ENCODE data around the gene TBX20. TPM values are rescaled to one million over a fixed set of nuclear protein-coding genes. Genes with fewer than 3 reads are reported as not detected.
A peak's percentile ranks its signal among the peaks of the same experiment; 100 is the strongest.

TBX20 gene
- total and polyA plus RNA-seq, 2 experiments from 2014 or later = 0.69 TPM; not detected in 1

DNA sequence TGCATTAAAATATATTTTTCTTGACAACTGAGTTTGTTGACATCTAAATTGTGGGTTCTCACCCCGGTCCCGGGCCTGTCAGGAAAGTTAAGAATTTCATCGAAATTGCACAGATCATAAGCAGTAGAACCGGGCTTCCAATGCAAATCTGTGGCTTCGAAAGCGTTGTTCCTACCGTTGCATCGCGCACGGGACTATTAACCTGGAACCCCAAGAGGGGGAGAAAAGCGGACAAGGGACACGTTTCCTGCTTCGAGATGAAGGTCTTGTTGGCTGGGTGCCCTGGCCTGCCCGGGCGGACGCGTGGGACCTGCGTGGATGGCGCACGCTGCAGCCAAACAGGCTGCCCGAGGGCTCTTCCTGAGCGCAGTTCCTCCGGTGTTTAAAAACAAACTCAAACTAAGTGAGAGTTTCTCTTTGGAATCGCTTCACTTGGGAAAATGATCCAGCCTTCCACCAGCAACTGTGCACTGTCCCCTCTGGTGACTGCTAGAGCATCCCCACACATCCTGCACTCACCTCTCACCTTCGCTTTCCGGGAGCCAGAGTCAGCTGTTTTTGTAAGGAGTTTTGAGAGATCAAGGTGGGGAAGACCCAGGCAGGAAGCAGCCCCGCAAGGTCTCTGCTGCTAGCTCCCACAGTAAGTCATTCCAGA lies 5.1 kb upstream of the TBX20 start:
- Histone ChIP-seq H2AFZ (peak overlapping the region; percentile 83; the same call in 1 of the 2 replicates), H3K27ac (ENCODE audit: low read depth) (no peak overlapping the region), H4K20me1 (replicated peaks; ENCODE audit: insufficient read depth) (peaks cover 24% of the 10 kb centered on the region), H3K36me3 (ENCODE audit: insufficient read depth) (no peaks in the 10 kb centered on the region), H3K4me3 (peak overlapping the region; percentile 63), H3F3A (replicated peaks; ENCODE audit: low read depth) (peaks cover 23% of the 10 kb centered on the region), H3K4me2 (peak overlapping the region; percentile 92), H3K9me2 (ENCODE audit: insufficient read depth) (no peaks in the 10 kb centered on the region), H3K79me2 (replicated peaks; ENCODE audit: insufficient read depth) (no peaks in the 10 kb centered on the region), H3K27me3 (ENCODE audit: insufficient read depth) (peaks cover 100% of the 10 kb centered on the region), H3K4me1 (ENCODE audit: insufficient read depth) (peaks cover 60% of the 10 kb centered on the region)
- peak; percentile 39 for DNase-seq (ENCODE audit: low spot score)
- Mint-ChIP-seq H3K9me3 (no peaks in the 10 kb centered on the region; the same call in 1 of the 3 replicates), H3K36me3 (ENCODE audit: low read depth) (no peaks in the 10 kb centered on the region), H3K27ac (no peak overlapping the region), H3K4me1 (peaks cover 60% of the 10 kb centered on the region), H3K27me3 (ENCODE audit: insufficient read depth, low read depth, poor library complexity) (peaks cover 97% of the 10 kb centered on the region), H3K4me3 (peak overlapping the region; percentile 72)
- TF ChIP-seq EZH2 (IDR thresholded peaks at IDR 0.05; ENCODE audit: low read depth, unreplicated experiment) = peak; percentile 55
- TF ChIP-seq, protein P1, sequence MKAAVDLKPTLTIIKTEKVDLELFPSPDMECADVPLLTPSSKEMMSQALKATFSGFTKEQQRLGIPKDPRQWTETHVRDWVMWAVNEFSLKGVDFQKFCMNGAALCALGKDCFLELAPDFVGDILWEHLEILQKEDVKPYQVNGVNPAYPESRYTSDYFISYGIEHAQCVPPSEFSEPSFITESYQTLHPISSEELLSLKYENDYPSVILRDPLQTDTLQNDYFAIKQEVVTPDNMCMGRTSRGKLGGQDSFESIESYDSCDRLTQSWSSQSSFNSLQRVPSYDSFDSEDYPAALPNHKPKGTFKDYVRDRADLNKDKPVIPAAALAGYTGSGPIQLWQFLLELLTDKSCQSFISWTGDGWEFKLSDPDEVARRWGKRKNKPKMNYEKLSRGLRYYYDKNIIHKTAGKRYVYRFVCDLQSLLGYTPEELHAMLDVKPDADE (IDR thresholded peaks at IDR 0.05) = no peak
- ATAC-seq = no peak

GRCh38 chr7:35258125-35258867 lies 4.4 kb upstream of the TBX20 start:
- Histone ChIP-seq H3K4me2 (peak overlapping the region; percentile 92), H2AFZ (peak overlapping the region; percentile 83), H3K79me2 (replicated peaks; ENCODE audit: insufficient read depth) (no peaks in the 10 kb centered on the region), H3K4me1 (ENCODE audit: insufficient read depth) (peaks cover 61% of the 10 kb centered on the region), H3K9me2 (ENCODE audit: insufficient read depth) (no peaks in the 10 kb centered on the region), H3K27me3 (ENCODE audit: insufficient read depth) (peaks cover 100% of the 10 kb centered on the region), H4K20me1 (replicated peaks; ENCODE audit: insufficient read depth) (peaks cover 24% of the 10 kb centered on the region), H3K27ac (ENCODE audit: low read depth) (no peak overlapping the region), H3K4me3 (peak overlapping the region; percentile 63), H3F3A (replicated peaks; ENCODE audit: low read depth) (peaks cover 25% of the 10 kb centered on the region), H3K36me3 (ENCODE audit: insufficient read depth) (no peaks in the 10 kb centered on the region)
- Mint-ChIP-seq H3K4me3 (peak overlapping the region; percentile 72), H3K27ac (no peak overlapping the region), H3K36me3 (ENCODE audit: low read depth) (no peaks in the 10 kb centered on the region), H3K27me3 (ENCODE audit: insufficient read depth, low read depth, poor library complexity) (peaks cover 96% of the 10 kb centered on the region), H3K4me1 (peaks cover 58% of the 10 kb centered on the region), H3K9me3 (no peaks in the 10 kb centered on the region; the same call in 1 of the 3 replicates)
- peak; percentile 0 for ATAC-seq
- TF ChIP-seq NANOG (IDR thresholded peaks at IDR 0.05; ENCODE audit: borderline replicate concordance) = no peak
- TF ChIP-seq EZH2phosphoT487 (IDR thresholded peaks at IDR 0.05; ENCODE audit: unreplicated experiment) = peak; percentile 5
- TF ChIP-seq, protein P1 (IDR thresholded peaks at IDR 0.05) = no peak
- TF ChIP-seq, protein P2, sequence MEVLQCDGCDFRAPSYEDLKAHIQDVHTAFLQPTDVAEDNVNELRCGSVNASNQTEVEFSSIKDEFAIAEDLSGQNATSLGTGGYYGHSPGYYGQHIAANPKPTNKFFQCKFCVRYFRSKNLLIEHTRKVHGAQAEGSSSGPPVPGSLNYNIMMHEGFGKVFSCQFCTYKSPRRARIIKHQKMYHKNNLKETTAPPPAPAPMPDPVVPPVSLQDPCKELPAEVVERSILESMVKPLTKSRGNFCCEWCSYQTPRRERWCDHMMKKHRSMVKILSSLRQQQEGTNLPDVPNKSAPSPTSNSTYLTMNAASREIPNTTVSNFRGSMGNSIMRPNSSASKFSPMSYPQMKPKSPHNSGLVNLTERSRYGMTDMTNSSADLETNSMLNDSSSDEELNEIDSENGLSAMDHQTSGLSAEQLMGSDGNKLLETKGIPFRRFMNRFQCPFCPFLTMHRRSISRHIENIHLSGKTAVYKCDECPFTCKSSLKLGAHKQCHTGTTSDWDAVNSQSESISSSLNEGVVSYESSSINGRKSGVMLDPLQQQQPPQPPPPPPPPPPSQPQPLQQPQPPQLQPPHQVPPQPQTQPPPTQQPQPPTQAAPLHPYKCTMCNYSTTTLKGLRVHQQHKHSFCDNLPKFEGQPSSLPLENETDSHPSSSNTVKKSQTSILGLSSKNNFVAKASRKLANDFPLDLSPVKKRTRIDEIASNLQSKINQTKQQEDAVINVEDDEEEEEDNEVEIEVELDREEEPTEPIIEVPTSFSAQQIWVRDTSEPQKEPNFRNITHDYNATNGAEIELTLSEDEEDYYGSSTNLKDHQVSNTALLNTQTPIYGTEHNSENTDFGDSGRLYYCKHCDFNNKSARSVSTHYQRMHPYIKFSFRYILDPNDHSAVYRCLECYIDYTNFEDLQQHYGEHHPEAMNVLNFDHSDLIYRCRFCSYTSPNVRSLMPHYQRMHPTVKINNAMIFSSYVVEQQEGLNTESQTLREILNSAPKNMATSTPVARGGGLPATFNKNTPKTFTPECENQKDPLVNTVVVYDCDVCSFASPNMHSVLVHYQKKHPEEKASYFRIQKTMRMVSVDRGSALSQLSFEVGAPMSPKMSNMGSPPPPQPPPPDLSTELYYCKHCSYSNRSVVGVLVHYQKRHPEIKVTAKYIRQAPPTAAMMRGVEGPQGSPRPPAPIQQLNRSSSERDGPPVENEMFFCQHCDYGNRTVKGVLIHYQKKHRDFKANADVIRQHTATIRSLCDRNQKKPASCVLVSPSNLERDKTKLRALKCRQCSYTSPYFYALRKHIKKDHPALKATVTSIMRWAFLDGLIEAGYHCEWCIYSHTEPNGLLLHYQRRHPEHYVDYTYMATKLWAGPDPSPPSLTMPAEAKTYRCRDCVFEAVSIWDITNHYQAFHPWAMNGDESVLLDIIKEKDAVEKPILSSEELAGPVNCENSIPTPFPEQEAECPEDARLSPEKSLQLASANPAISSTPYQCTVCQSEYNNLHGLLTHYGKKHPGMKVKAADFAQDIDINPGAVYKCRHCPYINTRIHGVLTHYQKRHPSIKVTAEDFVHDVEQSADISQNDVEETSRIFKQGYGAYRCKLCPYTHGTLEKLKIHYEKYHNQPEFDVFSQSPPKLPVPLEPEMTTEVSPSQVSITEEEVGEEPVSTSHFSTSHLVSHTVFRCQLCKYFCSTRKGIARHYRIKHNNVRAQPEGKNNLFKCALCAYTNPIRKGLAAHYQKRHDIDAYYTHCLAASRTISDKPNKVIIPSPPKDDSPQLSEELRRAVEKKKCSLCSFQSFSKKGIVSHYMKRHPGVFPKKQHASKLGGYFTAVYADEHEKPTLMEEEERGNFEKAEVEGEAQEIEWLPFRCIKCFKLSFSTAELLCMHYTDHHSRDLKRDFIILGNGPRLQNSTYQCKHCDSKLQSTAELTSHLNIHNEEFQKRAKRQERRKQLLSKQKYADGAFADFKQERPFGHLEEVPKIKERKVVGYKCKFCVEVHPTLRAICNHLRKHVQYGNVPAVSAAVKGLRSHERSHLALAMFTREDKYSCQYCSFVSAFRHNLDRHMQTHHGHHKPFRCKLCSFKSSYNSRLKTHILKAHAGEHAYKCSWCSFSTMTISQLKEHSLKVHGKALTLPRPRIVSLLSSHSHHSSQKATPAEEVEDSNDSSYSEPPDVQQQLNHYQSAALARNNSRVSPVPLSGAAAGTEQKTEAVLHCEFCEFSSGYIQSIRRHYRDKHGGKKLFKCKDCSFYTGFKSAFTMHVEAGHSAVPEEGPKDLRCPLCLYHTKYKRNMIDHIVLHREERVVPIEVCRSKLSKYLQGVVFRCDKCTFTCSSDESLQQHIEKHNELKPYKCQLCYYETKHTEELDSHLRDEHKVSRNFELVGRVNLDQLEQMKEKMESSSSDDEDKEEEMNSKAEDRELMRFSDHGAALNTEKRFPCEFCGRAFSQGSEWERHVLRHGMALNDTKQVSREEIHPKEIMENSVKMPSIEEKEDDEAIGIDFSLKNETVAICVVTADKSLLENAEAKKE (CRISPR knock-in tag; IDR thresholded peaks at IDR 0.05) = no peak
- no peak for TF ChIP-seq STAT1 (IDR thresholded peaks at IDR 0.05; ENCODE audit: unreplicated experiment)
- TF ChIP-seq, protein P3, sequence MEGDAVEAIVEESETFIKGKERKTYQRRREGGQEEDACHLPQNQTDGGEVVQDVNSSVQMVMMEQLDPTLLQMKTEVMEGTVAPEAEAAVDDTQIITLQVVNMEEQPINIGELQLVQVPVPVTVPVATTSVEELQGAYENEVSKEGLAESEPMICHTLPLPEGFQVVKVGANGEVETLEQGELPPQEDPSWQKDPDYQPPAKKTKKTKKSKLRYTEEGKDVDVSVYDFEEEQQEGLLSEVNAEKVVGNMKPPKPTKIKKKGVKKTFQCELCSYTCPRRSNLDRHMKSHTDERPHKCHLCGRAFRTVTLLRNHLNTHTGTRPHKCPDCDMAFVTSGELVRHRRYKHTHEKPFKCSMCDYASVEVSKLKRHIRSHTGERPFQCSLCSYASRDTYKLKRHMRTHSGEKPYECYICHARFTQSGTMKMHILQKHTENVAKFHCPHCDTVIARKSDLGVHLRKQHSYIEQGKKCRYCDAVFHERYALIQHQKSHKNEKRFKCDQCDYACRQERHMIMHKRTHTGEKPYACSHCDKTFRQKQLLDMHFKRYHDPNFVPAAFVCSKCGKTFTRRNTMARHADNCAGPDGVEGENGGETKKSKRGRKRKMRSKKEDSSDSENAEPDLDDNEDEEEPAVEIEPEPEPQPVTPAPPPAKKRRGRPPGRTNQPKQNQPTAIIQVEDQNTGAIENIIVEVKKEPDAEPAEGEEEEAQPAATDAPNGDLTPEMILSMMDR (conservative IDR thresholded peaks at IDR 0.05; ENCODE audit: low read depth in 2 of 2) = no peak
- no peak for TF ChIP-seq ZNF331 (CRISPR knock-in tag; IDR thresholded peaks at IDR 0.05; ENCODE audit: low read depth)
- TF ChIP-seq EZH2 (IDR thresholded peaks at IDR 0.05; ENCODE audit: low read depth, unreplicated experiment) = peak; percentile 97
- no peak for TF ChIP-seq ZNF114 (CRISPR knock-in tag; IDR thresholded peaks at IDR 0.05)
- no peak for DNase-seq (ENCODE audit: low spot score)

All from GM23338 (cell line).